GM15510 (cell line): Measurements from ENCODE around the gene KRT6B.

Experiments
- POLR2A ChIP-seq: IDR thresholded peaks from 3 replicates; pipeline ENCODE4 v1.6.1; 2011; ENCODE audit warnings: borderline replicate concordance; ENCODE audit not compliant: insufficient read length; ENCODE audit errors: extremely low read depth

The KRT6B gene

DNA sequence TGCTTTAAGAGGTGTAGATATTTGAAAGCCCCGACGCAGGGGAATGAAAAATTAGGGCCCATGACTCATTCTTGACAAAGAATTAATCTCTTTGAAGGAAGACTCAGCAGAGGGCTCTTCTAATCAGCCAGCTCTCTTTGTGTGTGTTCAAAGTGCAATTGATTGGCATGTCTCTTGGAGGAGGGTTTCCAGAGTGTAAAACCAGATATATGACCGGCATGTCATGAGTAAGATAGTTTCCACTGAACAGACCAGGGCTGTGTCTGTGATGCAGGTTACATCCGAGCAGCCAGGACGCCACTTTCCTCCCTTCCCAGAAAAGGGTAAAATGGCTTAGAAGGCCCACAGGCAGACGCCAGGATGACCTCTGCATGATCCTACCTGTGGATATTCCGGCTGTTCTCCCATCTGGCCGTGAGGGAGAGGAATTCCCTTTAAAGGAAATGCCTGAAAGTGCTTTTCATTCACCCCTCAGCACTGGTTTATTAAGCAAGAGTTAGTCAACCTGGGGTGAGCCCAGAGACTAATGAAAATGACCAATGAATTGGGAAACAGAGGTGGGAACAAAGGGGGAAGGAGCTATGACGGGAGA is 10.5 kb downstream of the KRT6B start:
- no peak for TF ChIP-seq POLR2A

GRCh38 chr12:52440821-52441319 is 11.1 kb downstream of the KRT6B start:
- TF ChIP-seq POLR2A: no peak

DNA sequence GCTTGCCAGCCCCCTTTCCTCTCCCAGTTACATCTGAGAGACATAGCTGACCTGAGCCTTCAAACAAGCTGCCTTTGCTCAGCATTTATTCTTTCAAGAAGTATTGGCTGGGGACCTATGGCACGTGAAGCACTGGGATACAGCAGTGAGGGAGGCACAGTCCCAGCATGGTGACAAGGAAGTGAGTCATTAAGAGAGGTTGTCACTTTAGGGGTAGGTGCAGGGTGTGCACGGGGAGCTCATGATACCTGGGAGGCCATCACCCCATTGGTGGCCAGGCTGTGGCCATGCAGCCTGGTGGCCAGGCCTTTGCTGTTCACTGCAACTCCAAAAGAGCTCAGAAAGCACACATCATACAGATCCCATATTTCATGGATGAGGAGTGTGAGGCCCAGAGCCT is 12.1 kb downstream of the KRT6B start:
- no peak for TF ChIP-seq POLR2A

- no peak for TF ChIP-seq POLR2A
These were observed 12.5 kb downstream of the KRT6B start for GRCh38 chr12:52439420-52439819.

- no peak for TF ChIP-seq POLR2A
These were observed 13.3 kb downstream of the KRT6B start for GRCh38 chr12:52438305-52439301.

GRCh38 chr12:52437508-52437907 is 14.4 kb downstream of the KRT6B start:
- no peak for TF ChIP-seq POLR2A

DNA sequence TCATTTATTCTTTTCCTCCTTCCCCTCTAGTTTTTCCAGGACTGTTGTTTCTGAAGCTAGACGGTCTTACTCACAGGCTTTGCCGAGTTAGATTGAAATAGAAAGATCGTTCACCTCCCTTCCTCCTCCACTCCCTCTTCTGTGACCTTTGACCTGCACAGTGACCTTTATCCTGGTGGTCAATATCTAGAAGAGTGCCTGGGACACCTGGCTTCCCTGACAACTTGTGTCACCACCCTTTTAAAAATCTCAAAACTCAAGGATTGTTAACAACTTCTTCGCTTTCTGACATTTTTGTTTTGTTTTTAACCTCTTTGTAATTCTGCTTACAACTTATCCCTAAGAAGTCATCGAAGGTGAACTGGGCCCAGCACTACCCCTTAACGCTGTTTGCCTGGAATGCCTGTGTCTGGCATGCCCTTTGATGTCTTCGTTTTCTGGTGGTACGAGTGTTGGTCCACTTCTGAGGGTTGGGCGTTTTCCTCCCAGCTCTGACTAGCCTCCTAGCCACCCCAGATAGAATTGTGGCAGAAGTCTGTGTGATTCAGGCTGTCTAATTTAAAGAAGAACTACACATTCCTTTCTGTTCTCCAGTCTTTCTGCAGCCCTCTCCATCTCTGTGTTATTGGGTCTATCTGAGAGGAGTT is 15.0 kb downstream of the KRT6B start:
- TF ChIP-seq POLR2A: no peak

- no peak for TF ChIP-seq POLR2A
These were observed 15.7 kb downstream of the KRT6B start for GRCh38 chr12:52436000-52436827.

DNA sequence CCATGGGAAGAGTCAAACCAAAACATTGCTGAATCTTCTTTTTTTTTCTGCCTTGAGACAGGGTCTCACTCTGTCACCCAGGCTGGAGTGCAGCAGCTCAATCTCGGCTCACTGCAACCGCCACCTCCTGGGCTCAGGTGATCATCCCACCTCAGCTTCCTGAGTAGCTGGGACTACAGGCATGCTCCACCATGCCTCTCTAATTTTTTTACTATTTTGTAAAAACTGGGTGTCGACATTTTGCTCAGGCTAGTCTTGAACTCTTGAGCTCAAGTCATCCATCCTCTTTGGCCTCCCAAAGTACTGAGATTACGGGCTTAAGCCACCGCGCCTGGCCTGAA is 16.3 kb downstream of the KRT6B start:
- no peak for TF ChIP-seq POLR2A

DNA sequence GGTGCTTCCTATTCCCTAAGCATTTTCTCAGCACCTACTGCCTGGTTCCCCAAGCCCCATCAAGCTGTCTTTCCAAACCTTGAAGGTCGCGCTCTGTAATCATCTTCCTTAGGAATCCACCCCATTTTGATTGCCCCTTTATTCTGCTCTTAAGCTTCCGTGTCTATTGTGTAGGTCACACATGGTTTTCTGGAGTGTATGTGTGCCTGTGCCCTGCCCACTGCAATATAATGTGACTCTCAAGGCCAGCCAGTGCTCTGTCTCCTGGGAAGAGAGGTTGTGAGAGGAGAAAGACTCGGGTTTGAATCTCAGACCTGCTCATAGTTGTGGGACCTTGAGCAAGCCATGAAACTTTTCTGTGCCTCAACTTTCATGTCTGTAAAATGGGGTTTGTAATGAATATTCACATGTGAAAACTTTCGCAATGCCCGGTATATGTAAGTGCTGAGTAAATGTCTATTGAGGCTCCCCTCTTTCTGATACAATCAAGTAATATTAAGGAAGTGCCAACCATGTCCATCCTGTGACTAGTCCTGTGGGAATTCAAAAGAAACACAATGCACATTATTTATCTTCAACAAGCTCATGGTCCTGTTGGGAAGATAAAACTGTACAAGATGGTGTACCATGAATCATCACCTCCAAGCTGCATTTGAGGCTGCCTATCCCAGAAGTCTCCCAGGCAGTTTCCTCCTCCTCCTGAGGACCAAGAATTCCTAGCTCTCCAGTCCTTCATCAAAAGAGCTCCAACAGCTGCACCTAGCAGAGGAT is 17.0 kb downstream of the KRT6B start:
- no peak for TF ChIP-seq POLR2A

- no peak for TF ChIP-seq POLR2A
These were observed 17.7 kb downstream of the KRT6B start, which contains the start of gene KRT75 for GRCh38 chr12:52434081-52434733. KRT75 (minus strand) TSS chr12:52434371; CDS start chr12:52434304, 67 bp downstream.

DNA sequence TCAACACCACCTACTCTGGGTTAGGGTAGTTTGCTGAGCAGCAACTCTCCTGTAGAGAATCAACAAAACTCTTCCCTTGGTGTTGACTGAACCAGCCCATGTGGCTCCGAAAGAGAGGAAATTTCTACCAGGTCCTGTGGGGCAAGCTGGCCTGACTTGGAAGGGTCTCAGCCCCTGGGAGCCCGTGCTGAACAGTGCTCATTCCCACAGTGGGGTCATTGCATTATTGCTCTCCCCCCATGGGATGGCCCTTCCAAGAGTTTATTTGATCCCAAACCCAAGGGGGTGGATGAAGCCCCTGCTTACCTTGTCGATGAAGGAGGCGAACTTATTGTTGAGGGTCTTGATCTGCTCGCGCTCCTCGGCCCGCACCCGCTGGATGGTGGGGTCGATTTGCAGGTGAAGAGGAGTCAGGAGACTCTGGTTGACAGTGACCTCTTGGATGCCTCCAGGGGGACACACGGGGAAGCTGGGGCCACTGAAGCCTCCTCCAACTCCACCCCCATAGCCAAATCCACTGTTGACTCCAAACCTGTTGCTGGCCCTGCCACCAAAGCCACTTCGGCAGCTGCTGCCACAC is 18.4 kb downstream of the KRT6B start:
- TF ChIP-seq POLR2A: no peak
